HepG2 (cell line): ENCODE results near the gene MACROH2A1. TPM values are rescaled to one million over a fixed set of nuclear protein-coding genes. Genes with fewer than 3 reads are reported as not detected.

ENCODE experiments used
- BHLHE40 ChIP-seq: IDR thresholded peaks from 2 replicates; pipeline ENCODE4 v1.6.1; 2011; ENCODE audit warnings: low read length, improper control_type of control experiment
- KDM5B ChIP-seq: sonication (generic); formaldehyde crosslinking; IDR thresholded peaks from 2 replicates; pipeline ENCODE4 v1.4.0; 2020; ENCODE audit warnings: missing genetic modification reagents, mild to moderate bottlenecking, borderline replicate concordance
- MAF1 ChIP-seq: sonication (generic); formaldehyde crosslinking; IDR thresholded peaks from 2 replicates; pipeline ENCODE4 v1.5.0; 2020; ENCODE audit warnings: missing genetic modification reagents, borderline replicate concordance
- MED1 ChIP-seq: sonication (generic); formaldehyde crosslinking; IDR thresholded peaks from 2 replicates; pipeline ENCODE4 v1.4.0; 2020; ENCODE audit warnings: missing genetic modification reagents
- MXD1 ChIP-seq: sonication (generic); formaldehyde crosslinking; IDR thresholded peaks from 2 replicates; pipeline ENCODE4 v1.4.0; 2020; ENCODE audit warnings: mild to moderate bottlenecking, missing genetic modification reagents
- NCOA2 ChIP-seq: sonication (generic); formaldehyde crosslinking; IDR thresholded peaks from 2 replicates; pipeline ENCODE4 v1.8.0; 2022; ENCODE audit warnings: inconsistent platforms
- PHF8 ChIP-seq: sonication (generic); formaldehyde crosslinking; IDR thresholded peaks from 2 replicates; pipeline ENCODE4 v1.5.0; 2020; ENCODE audit warnings: missing genetic modification reagents
- RBFOX2 ChIP-seq: fragments of 200-400 bp; formaldehyde crosslinking; IDR thresholded peaks from 2 replicates; pipeline ENCODE4 v1.6.1; 2017; ENCODE audit warnings: low read depth, mild to moderate bottlenecking, low read length
- TBX2 ChIP-seq: sonication (generic); formaldehyde crosslinking; IDR thresholded peaks from 2 replicates; pipeline ENCODE4 v1.5.0; 2020; ENCODE audit warnings: missing genetic modification reagents, mild to moderate bottlenecking, borderline replicate concordance
- TEAD3 ChIP-seq: optimal IDR thresholded peaks from 2 replicates; pipeline ENCODE3; 2016; ENCODE audit warnings: borderline replicate concordance
- TFDP1 ChIP-seq: IDR thresholded peaks from 2 replicates; pipeline ENCODE4 v1.6.1; 2016; ENCODE audit warnings: missing compliant biosample characterization, missing genetic modification reagents, borderline replicate concordance
- YEATS4 ChIP-seq: sonication (generic); formaldehyde crosslinking; IDR thresholded peaks from 2 replicates; pipeline ENCODE4 v1.4.0; 2020; ENCODE audit warnings: missing genetic modification reagents, borderline replicate concordance
- ZHX2 ChIP-seq, 2 experiments: sonication (generic) in 1 of 2; formaldehyde crosslinking in 1 of 2; IDR thresholded peaks; 2 replicates each; pipeline versions ENCODE4 v1.6.1 to v1.9.0; 2014 to 2022; ENCODE audit warnings: antibody characterized with exemption in 1 of 2, borderline replicate concordance in 1 of 2, inconsistent platforms in 1 of 2, low read depth in 1 of 2, missing genetic modification reagents in 1 of 2
- ZNF597 ChIP-seq: sonication (generic); formaldehyde crosslinking; IDR thresholded peaks from 2 replicates; pipeline ENCODE4 v1.5.0; 2020; ENCODE audit warnings: missing genetic modification reagents
- ZNF607 ChIP-seq: sonication (generic); formaldehyde crosslinking; IDR thresholded peaks from 2 replicates; pipeline ENCODE4 v1.5.1; 2020; ENCODE audit warnings: missing genetic modification reagents, mild to moderate bottlenecking, borderline replicate concordance
- ZXDC ChIP-seq: sonication (generic); formaldehyde crosslinking; IDR thresholded peaks from 2 replicates; pipeline ENCODE4 v1.5.0; 2020; ENCODE audit warnings: mild to moderate bottlenecking, missing genetic modification reagents
- polyA plus RNA-seq, 8 experiments: library from polyadenylated mRNA; depleted of rRNA in 3 of 8; stranded (reverse) in 7 of 8; unstranded in 1 of 8; fragments of >200 nt; fragmentation: Illumina TruSeq in 4 of 8; extraction: Trizol in 4 of 8; gene quantifications; 2 replicates each; pipeline versions ENCODE4 v1.2.1 to v1.2.3, GENCODE V29; 2011 to 2016; ENCODE audit warnings: low read depth in 4 of 8, missing spikeins in 1 of 8, mixed read lengths in 1 of 8; ENCODE audit not compliant: insufficient read depth in 1 of 8
- total RNA-seq, 5 experiments: library from RNA; depleted of rRNA; stranded (reverse); fragments of >200 nt; fragmentation: Illumina TruSeq; extraction: Trizol; gene quantifications; 2 replicates each; pipeline ENCODE4 v1.2.3, GENCODE V29; 2016; ENCODE audit warnings: low read depth in 1 of 5

MACROH2A1 gene
- total and polyA plus RNA-seq, 2 of the 13 experiments (the other 11 are each of a cell fraction or from before 2014, with no cell fraction given), result 69.1 to 158 TPM

GRCh38 chr5:135398855-135399793 is at the start of gene MACROH2A1 (continued):
- TF ChIP-seq ZHX2 (IDR thresholded peaks at IDR 0.05; ENCODE audit: low read depth), result no peak
- TF ChIP-seq ZHX2 (CRISPR knock-in tag; IDR thresholded peaks at IDR 0.05; ENCODE audit: borderline replicate concordance), result peak; percentile 57; the same call in 1 of the 2 replicates
- no peak for TF ChIP-seq ZNF597
- TF ChIP-seq YEATS4 (CRISPR knock-in tag), result peak; percentile 86
- peak; percentile 71; the same call in 1 of the 2 replicates for TF ChIP-seq MXD1 (CRISPR knock-in tag)
- TF ChIP-seq TEAD3 (CRISPR knock-in tag), result no peak
- peak; percentile 78 for TF ChIP-seq TFDP1 (CRISPR knock-in tag)
- peak; percentile 44; the same call in 1 of the 2 replicates for TF ChIP-seq NCOA2 (CRISPR knock-in tag)
- TF ChIP-seq MED1 (CRISPR knock-in tag), result peak; percentile 66
- no peak for TF ChIP-seq MAF1 (CRISPR knock-in tag)
- peak; percentile 62; the same call in 1 of the 2 replicates for TF ChIP-seq TBX2 (CRISPR knock-in tag)
- TF ChIP-seq ZNF607, result peak; percentile 36; the same call in 1 of the 2 replicates
- TF ChIP-seq KDM5B, result peak; percentile 39; the same call in 1 of the 2 replicates
- peak; percentile 87 for TF ChIP-seq BHLHE40
- TF ChIP-seq PHF8, result peak; percentile 81
- 0 out of 2 replicates have a peak, but pooled peaks have one; percentile 64 for TF ChIP-seq ZXDC (CRISPR knock-in tag)
- peak; percentile 89 for TF ChIP-seq RBFOX2
